Keratinocyte (primary cell): ENCODE results near the gene ARSB. TPM values are rescaled to one million over a fixed set of nuclear protein-coding genes. Genes with fewer than 3 reads are reported as not detected.

Source experiments
- DNase-seq: peaks from one replicate; pipeline ENCODE4 v3.0.0-alpha.2; 2011; ENCODE audit warnings: low read depth, missing footprints, low spot score
- FAIRE-seq: peaks from 2 replicates; lab custom pipeline; 2011; peaks lifted over from hg19 to GRCh38; lab: Jason Lieb, UNC
- H2AFZ ChIP-seq: 2 replicates; pipeline ENCODE4 v1.6.0; 2012; ENCODE audit warnings: low read length, control low read depth, inconsistent platforms; ENCODE audit not compliant: control insufficient read depth
- H3K27ac ChIP-seq: 2 replicates; pipeline ENCODE4 v1.5.1; 2011; ENCODE audit warnings: low read length; ENCODE audit not compliant: control insufficient read depth, insufficient read depth
- H3K27me3 ChIP-seq: 3 replicates; pipeline ENCODE4 v1.6.0; 2011; ENCODE audit warnings: low read length; ENCODE audit not compliant: control insufficient read depth, insufficient read depth; ENCODE audit errors: extremely low read depth
- H3K36me3 ChIP-seq, 2 experiments: 2 replicates in 1 of 2; 3 replicates in 1 of 2; pipeline ENCODE4 v1.5.1; 2011; ENCODE audit warnings: low read length in 2 of 2, mild to moderate bottlenecking in 1 of 2; ENCODE audit not compliant: control insufficient read depth in 2 of 2, insufficient read depth in 2 of 2; ENCODE audit errors: extremely low read depth in 1 of 2
- H3K4me1 ChIP-seq: 3 replicates; pipeline ENCODE4 v1.5.1; 2011; ENCODE audit warnings: low read length; ENCODE audit not compliant: control insufficient read depth, insufficient read depth; ENCODE audit errors: extremely low read depth
- H3K4me2 ChIP-seq: 3 replicates; pipeline ENCODE4 v1.6.0; 2011; ENCODE audit warnings: low read depth, low read length; ENCODE audit not compliant: control insufficient read depth, insufficient read depth; ENCODE audit errors: extremely low read depth
- H3K4me3 ChIP-seq, 3 experiments: fragments of 200-600 bp in 1 of 3; sonication (generic) in 1 of 3; 2 replicates in 2 of 3; 3 replicates in 1 of 3; pipeline ENCODE4 v1.5.1; 2011 to 2016; ENCODE audit warnings: low read length in 3 of 3, mild to moderate bottlenecking in 3 of 3, control low read depth in 2 of 3, inconsistent platforms in 1 of 3, low read depth in 1 of 3, mixed read lengths in 1 of 3, mixed run types in 1 of 3, moderate library complexity in 1 of 3; ENCODE audit not compliant: control insufficient read depth in 2 of 3, insufficient read depth in 2 of 3; ENCODE audit errors: extremely low read depth in 1 of 3
- H3K79me2 ChIP-seq: 2 replicates; pipeline ENCODE4 v1.6.0; 2012; ENCODE audit warnings: low read length; ENCODE audit not compliant: control insufficient read depth, insufficient read depth
- H3K9ac ChIP-seq: 3 replicates; pipeline ENCODE4 v1.6.0; 2011; ENCODE audit warnings: low read length; ENCODE audit not compliant: control insufficient read depth, insufficient read depth; ENCODE audit errors: extremely low read depth
- H3K9me1 ChIP-seq: 3 replicates; pipeline ENCODE4 v1.6.0; 2011; ENCODE audit warnings: low read length; ENCODE audit not compliant: control insufficient read depth, insufficient read depth; ENCODE audit errors: extremely low read depth
- H3K9me3 ChIP-seq: 2 replicates; pipeline ENCODE4 v1.5.1; 2012; ENCODE audit warnings: low read depth, low read length; ENCODE audit not compliant: control insufficient read depth
- H4K20me1 ChIP-seq: 3 replicates; pipeline ENCODE4 v1.6.0; 2011; ENCODE audit warnings: low read length; ENCODE audit not compliant: control insufficient read depth, insufficient read depth; ENCODE audit errors: extremely low read depth
- EZH2 ChIP-seq: IDR thresholded peaks from one replicate; pipeline ENCODE4 v1.6.1; 2012; ENCODE audit warnings: inconsistent platforms, mild to moderate bottlenecking, low read length, moderate library complexity
- dilution Hi-C: fragments of 300-500 bp; cut with MboI; formaldehyde crosslinking; loops from one replicate; pipeline ENCODE4 v1.7.0; 2020; ENCODE audit warnings: low sequenced_read_pairs; ENCODE audit not compliant: extremely low pct_ligation_motif_present
- polyA plus RNA-seq, 5 experiments: library from polyadenylated mRNA; depleted of rRNA in 3 of 5; stranded (reverse) in 3 of 5; stranded (forward) in 1 of 5; unstranded in 1 of 5; fragments of >200 nt; gene quantifications; 1 replicate in 1 of 5; 2 replicates in 3 of 5; 3 replicates in 1 of 5; pipeline versions ENCODE4 v1.2.1 to v1.2.3, GENCODE V29; 2011 to 2012; ENCODE audit warnings: missing spikeins in 2 of 5, low read depth in 1 of 5, low replicate concordance in 1 of 5
- TF ChIP-seq, protein P1 (sequence below), 3 experiments: IDR thresholded peaks in 1 of 3; conservative IDR thresholded peaks in 1 of 3; optimal IDR thresholded peaks in 1 of 3; 2 replicates in 2 of 3; 3 replicates in 1 of 3; pipeline versions ENCODE3 to v1.5.1; 2011; ENCODE audit warnings: low read length in 3 of 3, mild to moderate bottlenecking in 3 of 3, moderate library complexity in 2 of 3, control low read depth in 1 of 3, inconsistent platforms in 1 of 3; ENCODE audit not compliant: insufficient read depth in 2 of 3; ENCODE audit errors: extremely low read depth in 1 of 3

Gene ARSB
- polyA plus RNA-seq, 1 donor (not counting 4 experiments of a cell fraction or from before 2014, with no cell fraction given) = 4.5 TPM

DNA sequence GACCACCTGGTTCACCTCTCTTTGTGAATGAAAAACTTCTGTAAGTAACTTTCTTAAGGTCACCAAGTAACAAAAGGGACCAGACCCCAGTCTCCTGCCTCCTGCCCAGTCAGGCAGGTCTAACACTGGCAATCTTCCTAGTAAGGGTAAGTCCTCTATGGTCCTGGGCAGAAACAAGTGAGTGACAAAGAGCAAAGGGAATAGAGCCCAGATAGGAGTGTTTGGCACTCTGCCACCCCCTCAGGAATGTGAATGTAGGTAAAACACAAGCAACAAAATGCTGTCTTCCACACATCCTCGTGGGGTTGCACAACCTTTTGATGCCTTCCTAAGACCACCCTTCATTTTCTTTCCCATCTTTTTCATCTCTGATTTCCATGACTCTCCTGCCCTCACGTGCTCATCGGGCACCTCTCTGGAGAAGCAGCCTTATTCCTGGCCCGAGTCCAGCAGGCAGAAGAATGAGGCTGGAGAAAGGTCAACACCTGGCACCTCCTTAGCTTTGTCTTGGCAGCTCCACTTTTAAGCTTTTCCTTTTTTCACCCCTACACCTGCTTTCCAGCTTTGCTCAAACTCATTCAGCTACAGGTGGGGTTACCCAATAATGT is 246.3 kb downstream of the ARSB start:
- H3K27me3 ChIP-seq = peaks cover 2% of the 10 kb centered on the region
- H3K4me2 ChIP-seq = no peak overlapping the region
- no peak overlapping the region for H3K4me3 ChIP-seq
- H3K9ac ChIP-seq = no peak overlapping the region
- no peak overlapping the region for H3K27ac ChIP-seq
- dilution Hi-C loops = no loop called here
- DNase-seq = no peak
- H3K9me1 ChIP-seq = no peaks in the 10 kb centered on the region
- H3K9me3 ChIP-seq = no peaks in the 10 kb centered on the region
- no peaks in the 10 kb centered on the region for H3K4me1 ChIP-seq
- no peak for TF ChIP-seq EZH2
- TF ChIP-seq, protein P1, sequence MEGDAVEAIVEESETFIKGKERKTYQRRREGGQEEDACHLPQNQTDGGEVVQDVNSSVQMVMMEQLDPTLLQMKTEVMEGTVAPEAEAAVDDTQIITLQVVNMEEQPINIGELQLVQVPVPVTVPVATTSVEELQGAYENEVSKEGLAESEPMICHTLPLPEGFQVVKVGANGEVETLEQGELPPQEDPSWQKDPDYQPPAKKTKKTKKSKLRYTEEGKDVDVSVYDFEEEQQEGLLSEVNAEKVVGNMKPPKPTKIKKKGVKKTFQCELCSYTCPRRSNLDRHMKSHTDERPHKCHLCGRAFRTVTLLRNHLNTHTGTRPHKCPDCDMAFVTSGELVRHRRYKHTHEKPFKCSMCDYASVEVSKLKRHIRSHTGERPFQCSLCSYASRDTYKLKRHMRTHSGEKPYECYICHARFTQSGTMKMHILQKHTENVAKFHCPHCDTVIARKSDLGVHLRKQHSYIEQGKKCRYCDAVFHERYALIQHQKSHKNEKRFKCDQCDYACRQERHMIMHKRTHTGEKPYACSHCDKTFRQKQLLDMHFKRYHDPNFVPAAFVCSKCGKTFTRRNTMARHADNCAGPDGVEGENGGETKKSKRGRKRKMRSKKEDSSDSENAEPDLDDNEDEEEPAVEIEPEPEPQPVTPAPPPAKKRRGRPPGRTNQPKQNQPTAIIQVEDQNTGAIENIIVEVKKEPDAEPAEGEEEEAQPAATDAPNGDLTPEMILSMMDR (optimal IDR thresholded peaks at IDR 0.05 in 1 of 3, IDR thresholded peaks at IDR 0.05 in 1 of 3, conservative IDR thresholded peaks at IDR 0.05 in 1 of 3; ENCODE audit: extremely low read depth in 1 of 3, insufficient read depth in 2 of 3, low read length in 3 of 3) = no peak
- H3K79me2 ChIP-seq = no peaks in the 10 kb centered on the region
- FAIRE-seq = no peak
- H2AFZ ChIP-seq = no peak overlapping the region
- H3K36me3 ChIP-seq = no peaks in the 10 kb centered on the region
- H4K20me1 ChIP-seq = no peaks in the 10 kb centered on the region

- Histone ChIP-seq H3K9me3 (no peaks in the 10 kb centered on the region), H3K4me2 (no peak overlapping the region), H2AFZ (no peak overlapping the region), H3K27ac (no peak overlapping the region), H3K36me3 (no peaks in the 10 kb centered on the region), H3K9ac (no peak overlapping the region), H3K4me1 (no peaks in the 10 kb centered on the region), H3K4me3 (no peak overlapping the region), H3K27me3 (no peaks in the 10 kb centered on the region), H3K79me2 (no peaks in the 10 kb centered on the region), H4K20me1 (no peaks in the 10 kb centered on the region), H3K9me1 (no peaks in the 10 kb centered on the region)
- FAIRE-seq (no peak), DNase-seq (no peak)
- no peak for TF ChIP-seq EZH2
- TF ChIP-seq, protein P1 (optimal IDR thresholded peaks at IDR 0.05 in 1 of 3, IDR thresholded peaks at IDR 0.05 in 1 of 3, conservative IDR thresholded peaks at IDR 0.05 in 1 of 3; ENCODE audit: extremely low read depth in 1 of 3, insufficient read depth in 2 of 3, low read length in 3 of 3) = no peak
- dilution Hi-C loops = no loop called here
Measured at GRCh38 chr5:78738104-78738503, 247.0 kb downstream of the ARSB start.
